Kidney (tissue), 14 donors: ENCODE results near the gene PCDHA1. TPM values are rescaled to one million over a fixed set of nuclear protein-coding genes. Genes with fewer than 3 reads are reported as not detected.
"Not testable (repeated sequence)": the region's sequence is repeated elsewhere in the genome, so short reads cannot be mapped to it uniquely, and the experiment has no call there.

Experiments
- DNase-seq, 5 donors: peaks; one replicate each; pipeline ENCODE4 v3.0.0-alpha.2; 2013 to 2020
- FAIRE-seq: peaks from 2 replicates; lab custom pipeline; 2012; peaks lifted over from hg19 to GRCh38; lab: Jason Lieb, UNC
- H3K27ac ChIP-seq, 2 donors: one replicate each; pipeline ENCODE4 v1.7.0; 2013; ENCODE audit warnings: low read depth in 2 of 2, low read length in 2 of 2, inconsistent platforms in 1 of 2
- H3K27me3 ChIP-seq: one replicate; pipeline ENCODE4 v1.7.1; 2013; ENCODE audit warnings: low read length, inconsistent platforms; ENCODE audit not compliant: control insufficient read depth, insufficient read depth
- H3K36me3 ChIP-seq, 3 donors: one replicate each; pipeline versions ENCODE4 v1.7.0 to v1.7.1; 2013; ENCODE audit warnings: low read length in 3 of 3, control low read depth in 1 of 3, inconsistent platforms in 1 of 3; ENCODE audit not compliant: insufficient read depth in 3 of 3, control insufficient read depth in 2 of 3
- H3K4me1 ChIP-seq, 3 donors: one replicate each; pipeline versions ENCODE4 v1.7.0 to v1.7.1; 2013; ENCODE audit warnings: low read length in 3 of 3, inconsistent platforms in 1 of 3, low read depth in 1 of 3; ENCODE audit not compliant: control insufficient read depth in 2 of 3, insufficient read depth in 2 of 3
- H3K4me3 ChIP-seq, 3 donors: one replicate each; pipeline versions ENCODE4 v1.7.0 to v1.8.1; 2013; ENCODE audit warnings: low read length in 3 of 3, control low read depth in 1 of 3, inconsistent platforms in 1 of 3
- H3K9ac ChIP-seq, 3 donors: one replicate each; pipeline versions ENCODE4 v1.7.0 to v1.7.1; 2013; ENCODE audit warnings: low read length in 3 of 3, control low read depth in 1 of 3, inconsistent platforms in 1 of 3
- H3K9me3 ChIP-seq, 3 donors: one replicate each; pipeline versions ENCODE4 v1.7.0 to v1.7.1; 2013; ENCODE audit warnings: low read length in 3 of 3, control low read depth in 1 of 3, inconsistent platforms in 1 of 3; ENCODE audit not compliant: control insufficient read depth in 2 of 3, insufficient read depth in 1 of 3
- intact Hi-C: fragments of 100-400 bp; cut with DNase I; formaldehyde crosslinking; loops from one replicate; pipeline ENCODE4 v1.11.1; 2022
- polyA plus RNA-seq: library from polyadenylated mRNA; stranded (reverse); fragments of 350-450 nt; fragmentation: Illumina TruSeq; extraction: RNeasy Lipid Tissue Mini Kit (QIAGEN cat#74804); gene quantifications from one replicate; pipeline ENCODE4 v1.2.3, GENCODE V29; 2014; ENCODE audit warnings: low read depth, low replicate concordance; ENCODE audit not compliant: insufficient read depth
- total RNA-seq: library from RNA; stranded (reverse); fragmentation: NEBNext Ultra II Directional; extraction: Animal tissue kit (Norgen Biotek cat#: 25700); gene quantifications from one replicate; pipeline ENCODE4 v1.2.1, GENCODE V29; 2021
- TF ChIP-seq, protein P1 (sequence below): IDR thresholded peaks from 3 replicates; pipeline ENCODE4 v1.5.1; 2012; ENCODE audit warnings: mild to moderate bottlenecking, moderate library complexity, borderline replicate concordance; ENCODE audit not compliant: insufficient read depth; ENCODE audit errors: extremely low read depth
- donor health status: control.
- donor health status: control.
- donor health status: control.
- donor health status: control.
- donor health status: control.
- donor health status: DM: yes; HTN: yes; CAD: no.
- donor health status: Normal renal cell carcinoma (clear cell type).

PCDHA1 gene
- total and polyA plus RNA-seq, 2 donors from 2014 or later, result 0.13 TPM; not detected in 1

GRCh38 chr5:140753561-140753960 lies 32.4 kb upstream of the PCDHA1 start:
- Histone ChIP-seq H3K36me3 (no peaks in the 10 kb centered on the region), H3K9ac (no peak overlapping the region), H3K4me1 (no peaks in the 10 kb centered on the region), H3K27me3 (no peaks in the 10 kb centered on the region), H3K4me3 (no peak overlapping the region), H3K27ac (no peak overlapping the region), H3K9me3 (peaks cover 0 to 35% (median 16%) of the 10 kb centered on the region in 3 donors)
- FAIRE-seq (no peak), DNase-seq (no peak)
- intact Hi-C loops, result no loop called here
- TF ChIP-seq, protein P1, sequence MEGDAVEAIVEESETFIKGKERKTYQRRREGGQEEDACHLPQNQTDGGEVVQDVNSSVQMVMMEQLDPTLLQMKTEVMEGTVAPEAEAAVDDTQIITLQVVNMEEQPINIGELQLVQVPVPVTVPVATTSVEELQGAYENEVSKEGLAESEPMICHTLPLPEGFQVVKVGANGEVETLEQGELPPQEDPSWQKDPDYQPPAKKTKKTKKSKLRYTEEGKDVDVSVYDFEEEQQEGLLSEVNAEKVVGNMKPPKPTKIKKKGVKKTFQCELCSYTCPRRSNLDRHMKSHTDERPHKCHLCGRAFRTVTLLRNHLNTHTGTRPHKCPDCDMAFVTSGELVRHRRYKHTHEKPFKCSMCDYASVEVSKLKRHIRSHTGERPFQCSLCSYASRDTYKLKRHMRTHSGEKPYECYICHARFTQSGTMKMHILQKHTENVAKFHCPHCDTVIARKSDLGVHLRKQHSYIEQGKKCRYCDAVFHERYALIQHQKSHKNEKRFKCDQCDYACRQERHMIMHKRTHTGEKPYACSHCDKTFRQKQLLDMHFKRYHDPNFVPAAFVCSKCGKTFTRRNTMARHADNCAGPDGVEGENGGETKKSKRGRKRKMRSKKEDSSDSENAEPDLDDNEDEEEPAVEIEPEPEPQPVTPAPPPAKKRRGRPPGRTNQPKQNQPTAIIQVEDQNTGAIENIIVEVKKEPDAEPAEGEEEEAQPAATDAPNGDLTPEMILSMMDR, result no peak

DNA sequence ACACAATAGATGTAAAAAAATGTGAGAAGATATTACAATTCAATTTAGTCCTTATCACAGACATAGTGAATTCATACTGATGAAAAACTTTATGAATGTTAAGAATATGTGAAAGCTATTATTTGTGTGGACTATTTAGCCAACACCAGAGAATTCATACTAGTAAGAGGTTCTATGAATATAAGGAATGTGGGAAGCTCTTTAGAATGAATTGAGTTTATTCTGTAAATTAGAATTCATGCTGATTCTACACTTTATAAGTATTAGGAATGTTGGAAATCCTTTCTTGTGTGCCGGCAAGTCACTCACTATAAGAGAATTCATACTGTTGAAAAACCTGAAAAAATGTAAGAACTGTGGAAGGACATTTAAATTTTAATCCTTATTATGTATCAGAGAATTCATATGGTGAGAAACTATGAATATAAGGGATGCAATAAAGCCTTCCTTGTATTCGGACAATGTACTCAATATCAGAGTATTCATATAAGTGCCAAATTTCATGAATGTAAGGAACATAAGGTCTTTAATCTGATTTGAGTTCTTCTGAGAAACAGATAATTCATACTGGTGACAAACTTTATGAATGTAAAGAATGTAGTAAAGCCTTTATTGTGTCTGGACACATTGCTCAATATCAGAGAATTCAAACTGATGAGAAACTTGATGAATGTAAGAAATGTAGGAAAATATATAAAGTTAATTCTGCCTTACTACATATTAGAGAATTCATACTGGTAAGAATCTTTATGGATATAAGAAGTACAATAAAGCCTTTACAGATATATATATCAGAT lies 21.6 kb upstream of the PCDHA1 start:
- no peak overlapping the region for H3K27ac ChIP-seq
- DNase-seq (no peak), FAIRE-seq (no peak)
- TF ChIP-seq, protein P1, result no peak
- no peaks in the 10 kb centered on the region for H3K4me1 ChIP-seq
- no peaks in the 10 kb centered on the region for H3K36me3 ChIP-seq
- no peaks in the 10 kb centered on the region for H3K27me3 ChIP-seq
- H3K4me3 ChIP-seq, result no peak overlapping the region
- H3K9me3 ChIP-seq, result peaks cover 0 to 80% (median 20%) of the 10 kb centered on the region in 3 donors
- intact Hi-C loops, result no loop called here
- H3K9ac ChIP-seq, result no peak overlapping the region

GRCh38 chr5:140767444-140767843 lies 18.5 kb upstream of the PCDHA1 start:
- DNase-seq, result no peak
- FAIRE-seq, result no peak
- no peaks in the 10 kb centered on the region for H3K4me1 ChIP-seq
- no peak overlapping the region for H3K9ac ChIP-seq
- no peak overlapping the region for H3K27ac ChIP-seq
- no peak overlapping the region for H3K4me3 ChIP-seq
- H3K9me3 ChIP-seq, result peaks cover 0 to 71% (median 21%) of the 10 kb centered on the region in 3 donors
- H3K27me3 ChIP-seq, result no peaks in the 10 kb centered on the region
- TF ChIP-seq, protein P1, result no peak
- H3K36me3 ChIP-seq, result no peaks in the 10 kb centered on the region
- intact Hi-C loops, result no loop called here

DNA sequence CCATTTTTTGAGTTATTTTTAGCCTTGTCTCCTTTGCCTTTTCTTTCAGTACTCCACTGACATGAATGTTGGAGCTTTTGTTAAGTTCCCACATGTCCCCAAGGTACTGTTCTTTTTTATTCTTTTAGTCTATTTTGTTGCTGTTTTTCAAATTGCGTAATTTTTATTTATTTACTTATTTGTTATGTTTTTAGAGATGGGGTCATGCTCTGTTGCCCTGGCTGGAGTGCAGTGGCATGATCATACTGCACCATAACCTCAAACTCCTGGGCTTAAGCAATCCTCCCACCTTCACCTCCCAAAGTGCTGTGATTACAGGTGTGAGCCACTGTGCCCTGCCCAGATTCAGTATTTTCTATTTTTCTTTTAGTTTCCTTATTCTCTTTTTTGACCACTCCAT lies 5.4 kb upstream of the PCDHA1 start:
- Histone ChIP-seq H3K9ac (no peak overlapping the region), H3K9me3 (peaks cover 0 to 38% (median 8%) of the 10 kb centered on the region in 3 donors), H3K4me1 (no peaks in the 10 kb centered on the region), H3K4me3 (no peak overlapping the region), H3K36me3 (no peaks in the 10 kb centered on the region), H3K27ac (no peak overlapping the region), H3K27me3 (no peaks in the 10 kb centered on the region)
- TF ChIP-seq, protein P1, result no peak
- intact Hi-C loops, result no loop called here
- FAIRE-seq, result no peak
- DNase-seq, result no peak

- H3K4me3 ChIP-seq, intact Hi-C loops, H3K4me1 ChIP-seq, H3K9ac ChIP-seq, H3K36me3 ChIP-seq, FAIRE-seq, H3K27ac ChIP-seq, H3K27me3 ChIP-seq: not testable (repeated sequence)
- peaks cover 0 to 47% (median 27%) of the 10 kb centered on the region in 3 donors for H3K9me3 ChIP-seq
- peak in 1 of 5 donors; percentile 65 for DNase-seq
Measured at GRCh38 chr5:140787422-140787821, 1.5 kb downstream of the PCDHA1 start.
